Naive B cell (primary cell): ENCODE measurements around the gene PSME1. TPM values are rescaled to one million over a fixed set of nuclear protein-coding genes. Genes with fewer than 3 reads are reported as not detected.

Experiments
- ATAC-seq, 2 donors: fragments of 150-1000 bp; cut with Tn5 transposase; 2 replicates each; pipeline ENCODE4 v1.10.0; 2021; ENCODE audit warnings: low read depth in 2 of 2, mild to moderate bottlenecking in 2 of 2, moderate library complexity in 2 of 2
- DNase-seq: peaks from one replicate; pipeline ENCODE4 v3.0.0; 2022
- H3K27ac Mint-ChIP-seq, 6 donors: one replicate each; pipeline ENCODE4 v1.8.0; 2020 to 2022; ENCODE audit warnings: mild to moderate bottlenecking in 6 of 6, mixed read lengths in 6 of 6, moderate library complexity in 5 of 6, inconsistent platforms in 2 of 6
- H3K27me3 Mint-ChIP-seq, 3 donors: one replicate each; pipeline ENCODE4 v1.8.0; 2021 to 2022; ENCODE audit warnings: mixed read lengths in 3 of 3, mild to moderate bottlenecking in 1 of 3
- H3K36me3 Mint-ChIP-seq, 2 donors: one replicate each; pipeline ENCODE4 v1.8.0; 2020 to 2022; ENCODE audit warnings: mixed read lengths in 2 of 2, inconsistent platforms in 1 of 2, mild to moderate bottlenecking in 1 of 2
- H3K4me1 Mint-ChIP-seq, 3 donors: one replicate each; pipeline ENCODE4 v1.8.0; 2020 to 2022; ENCODE audit warnings: mixed read lengths in 3 of 3, inconsistent platforms in 1 of 3, mild to moderate bottlenecking in 1 of 3, moderate library complexity in 1 of 3
- H3K4me3 Mint-ChIP-seq, 8 donors: one replicate each; pipeline ENCODE4 v1.8.0; 2020 to 2022; ENCODE audit warnings: mild to moderate bottlenecking in 8 of 8, mixed read lengths in 8 of 8, moderate library complexity in 8 of 8, inconsistent platforms in 2 of 8
- H3K9me3 Mint-ChIP-seq, 7 donors: one replicate each; pipeline ENCODE4 v1.8.0; 2020 to 2022; ENCODE audit warnings: mixed read lengths in 7 of 7, mild to moderate bottlenecking in 5 of 7, inconsistent platforms in 2 of 7, moderate library complexity in 1 of 7
- polyA plus RNA-seq, 6 donors: library from polyadenylated mRNA; unstranded; fragments of 300-500 nt; fragmentation: Illumina TruSeq; gene quantifications; one replicate each; pipeline ENCODE4 v1.2.3, GENCODE V29; 2021; ENCODE audit warnings: low read depth in 6 of 6

Gene PSME1
- polyA plus RNA-seq, 6 donors from 2014 or later, result 704 to 932 (median 769) TPM

GRCh38 chr14:24126939-24127338 is 9.1 kb upstream of the PSME1 start:
- no peaks in the 10 kb centered on the region for H3K27me3 Mint-ChIP-seq
- H3K9me3 Mint-ChIP-seq, result no peaks in the 10 kb centered on the region
- no peak overlapping the region for H3K4me3 Mint-ChIP-seq
- H3K4me1 Mint-ChIP-seq, result peaks cover 30 to 51% (median 31%) of the 10 kb centered on the region in 3 donors
- ATAC-seq (no peak), DNase-seq (no peak)
- H3K27ac Mint-ChIP-seq, result no peak overlapping the region
- H3K36me3 Mint-ChIP-seq, result peaks cover 4 to 6% of the 10 kb centered on the region in 2 donors

DNA sequence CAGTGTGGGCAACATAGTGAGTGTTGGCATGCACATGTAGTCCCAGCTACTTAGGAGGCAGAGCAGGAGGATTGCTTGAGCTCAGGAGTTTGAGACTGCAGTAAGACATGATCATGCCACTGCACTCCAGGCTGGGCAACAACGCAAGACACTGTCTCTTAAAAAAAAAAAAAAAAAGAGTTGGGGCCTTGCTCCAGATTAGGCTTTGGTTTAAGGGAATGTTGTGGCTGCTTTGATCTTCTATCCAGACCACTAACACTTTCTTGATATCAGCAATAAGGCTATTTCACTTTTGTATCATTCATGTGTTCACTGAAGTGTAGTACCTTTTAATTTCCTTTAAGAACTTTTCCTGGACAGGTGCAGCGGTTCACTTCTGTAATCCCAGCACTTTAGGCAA is 8.3 kb upstream of the PSME1 start:
- Mint-ChIP-seq H3K9me3 (no peaks in the 10 kb centered on the region), H3K4me1 (peaks cover 31 to 49% (median 34%) of the 10 kb centered on the region in 3 donors), H3K4me3 (peak overlapping the region in 2 of 8 donors; percentile 8 to 36), H3K27ac (peak overlapping the region in 3 of 6 donors; percentile 52 to 66 (median 57)), H3K27me3 (no peaks in the 10 kb centered on the region), H3K36me3 (peaks cover 3 to 4% of the 10 kb centered on the region in 2 donors)
- no peak for DNase-seq
- ATAC-seq, result no peak

DNA sequence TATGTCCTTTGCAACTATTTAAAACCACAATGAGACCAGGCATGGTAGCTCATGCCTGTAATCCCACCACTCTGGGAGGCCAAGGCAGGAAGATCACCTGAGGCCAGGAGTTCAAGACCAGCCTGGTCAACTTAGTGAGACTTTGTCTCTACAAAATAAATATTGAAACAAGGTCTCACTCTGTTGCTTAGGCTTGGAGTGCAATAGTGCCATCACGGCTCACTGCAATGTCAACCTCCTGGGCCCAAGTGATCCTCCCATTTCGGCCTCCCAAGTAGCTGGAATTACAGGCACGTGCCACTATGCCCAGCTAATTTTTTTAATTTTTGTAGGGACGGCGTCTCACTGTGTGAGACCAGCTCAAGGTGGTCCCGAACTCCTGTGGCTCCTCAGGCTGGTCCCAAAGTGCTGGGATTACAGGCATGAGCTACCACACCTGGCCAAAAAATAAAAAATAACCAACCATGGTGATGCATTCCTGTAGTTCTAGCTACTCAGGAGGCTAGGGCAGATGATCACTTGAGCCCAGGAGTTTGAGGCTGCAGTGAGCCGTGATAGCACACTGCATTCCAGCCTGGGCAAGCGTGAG is 6.5 kb upstream of the PSME1 start:
- no peak for ATAC-seq
- no peaks in the 10 kb centered on the region for H3K36me3 Mint-ChIP-seq
- H3K4me3 Mint-ChIP-seq, result no peak overlapping the region
- peaks cover 15 to 35% (median 22%) of the 10 kb centered on the region in 3 donors for H3K4me1 Mint-ChIP-seq
- H3K9me3 Mint-ChIP-seq, result no peaks in the 10 kb centered on the region
- DNase-seq, result no peak
- H3K27ac Mint-ChIP-seq, result no peak overlapping the region
- no peaks in the 10 kb centered on the region for H3K27me3 Mint-ChIP-seq

GRCh38 chr14:24130380-24130716 is 5.6 kb upstream of the PSME1 start, which contains the start of gene FITM1:
Gene FITM1, plus strand, starts transcription at chr14:24130659. Its CDS starts 905 bp downstream, at chr14:24131564.
- ATAC-seq (no peak), DNase-seq (no peak)
- Mint-ChIP-seq H3K4me3 (peak within 1 kb of the TSS in 1 of 8 donors; percentile 15), H3K36me3 (no peaks in the 10 kb centered on the region), H3K4me1 (peaks cover 20 to 34% (median 26%) of the 10 kb centered on the region in 3 donors), H3K27me3 (no peaks in the 10 kb centered on the region), H3K9me3 (no peaks in the 10 kb centered on the region), H3K27ac (peak within 1 kb of the TSS in 1 of 6 donors; percentile 78)

- no peaks in the 10 kb centered on the region for H3K9me3 Mint-ChIP-seq
- DNase-seq (no peak), ATAC-seq (no peak)
- no peaks in the 10 kb centered on the region for H3K36me3 Mint-ChIP-seq
- peak overlapping the region in 1 of 8 donors; percentile 15 for H3K4me3 Mint-ChIP-seq
- peak overlapping the region in 1 of 6 donors; percentile 54 for H3K27ac Mint-ChIP-seq
- peaks cover 24 to 36% (median 29%) of the 10 kb centered on the region in 3 donors for H3K4me1 Mint-ChIP-seq
- no peaks in the 10 kb centered on the region for H3K27me3 Mint-ChIP-seq
These were observed 5.1 kb upstream of the PSME1 start for GRCh38 chr14:24130717-24131548.

DNA sequence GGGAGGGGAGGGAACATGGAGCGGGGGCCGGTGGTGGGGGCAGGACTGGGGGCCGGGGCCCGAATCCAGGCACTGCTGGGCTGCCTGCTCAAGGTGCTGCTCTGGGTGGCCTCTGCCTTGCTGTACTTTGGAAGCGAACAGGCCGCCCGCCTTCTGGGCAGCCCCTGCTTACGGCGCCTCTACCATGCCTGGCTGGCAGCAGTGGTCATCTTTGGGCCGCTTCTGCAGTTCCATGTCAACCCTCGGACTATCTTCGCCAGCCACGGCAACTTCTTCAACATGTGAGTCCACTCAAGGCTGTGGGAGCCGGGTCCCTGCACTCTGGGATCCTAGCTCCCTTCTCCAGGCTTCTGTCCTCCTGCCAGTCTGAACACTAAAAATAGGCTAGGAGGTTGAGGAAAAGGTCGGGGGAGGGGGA is 4.4 kb upstream of the PSME1 start:
- no peaks in the 10 kb centered on the region for H3K9me3 Mint-ChIP-seq
- no peak for DNase-seq
- ATAC-seq, result no peak
- no peak overlapping the region for H3K4me3 Mint-ChIP-seq
- H3K27me3 Mint-ChIP-seq, result no peaks in the 10 kb centered on the region
- peaks cover 26 to 36% (median 30%) of the 10 kb centered on the region in 3 donors for H3K4me1 Mint-ChIP-seq
- H3K27ac Mint-ChIP-seq, result no peak overlapping the region
- no peaks in the 10 kb centered on the region for H3K36me3 Mint-ChIP-seq

GRCh38 chr14:24132061-24132685 is 3.8 kb upstream of the PSME1 start:
- peak overlapping the region in 1 of 8 donors; percentile 29 for H3K4me3 Mint-ChIP-seq
- H3K4me1 Mint-ChIP-seq, result peaks cover 32 to 42% (median 37%) of the 10 kb centered on the region in 3 donors
- ATAC-seq, result no peak
- H3K36me3 Mint-ChIP-seq, result peaks cover 0 to 2% of the 10 kb centered on the region in 2 donors
- H3K27me3 Mint-ChIP-seq, result no peaks in the 10 kb centered on the region
- H3K9me3 Mint-ChIP-seq, result no peaks in the 10 kb centered on the region
- DNase-seq, result no peak
- peak overlapping the region in 2 of 6 donors; percentile 53 to 54 for H3K27ac Mint-ChIP-seq

GRCh38 chr14:24132976-24133375 is 3.0 kb upstream of the PSME1 start:
- no peak for ATAC-seq
- Mint-ChIP-seq H3K9me3 (no peaks in the 10 kb centered on the region), H3K36me3 (peaks cover 0 to 4% of the 10 kb centered on the region in 2 donors), H3K27me3 (no peaks in the 10 kb centered on the region), H3K4me1 (peaks cover 31 to 40% (median 32%) of the 10 kb centered on the region in 3 donors), H3K4me3 (no peak overlapping the region), H3K27ac (peak overlapping the region in 3 of 6 donors; percentile 9 to 54 (median 53))
- DNase-seq, result no peak

DNA sequence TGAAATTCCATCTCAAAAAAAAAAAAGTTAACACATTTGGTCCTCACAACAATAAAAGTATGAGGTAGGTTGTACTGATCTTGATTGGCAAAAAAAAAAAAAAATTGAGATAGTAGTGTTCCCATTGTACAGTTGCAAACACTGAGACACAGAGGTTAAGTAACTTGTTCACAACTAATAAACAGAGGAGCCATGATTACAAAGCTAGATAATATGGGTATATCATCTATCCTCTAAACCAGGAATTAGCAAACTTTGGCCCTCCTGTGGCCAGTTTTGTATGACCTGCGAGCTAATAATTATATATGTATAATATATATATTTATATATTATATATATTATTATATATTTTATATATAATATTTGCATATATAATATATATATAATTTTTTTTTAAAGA is 2.3 kb upstream of the PSME1 start:
- H3K9me3 Mint-ChIP-seq, result no peaks in the 10 kb centered on the region
- no peaks in the 10 kb centered on the region for H3K27me3 Mint-ChIP-seq
- ATAC-seq (no peak), DNase-seq (no peak)
- H3K36me3 Mint-ChIP-seq, result peaks cover 0 to 4% of the 10 kb centered on the region in 2 donors
- peaks cover 30 to 45% (median 34%) of the 10 kb centered on the region in 3 donors for H3K4me1 Mint-ChIP-seq
- no peak overlapping the region for H3K4me3 Mint-ChIP-seq
- no peak overlapping the region for H3K27ac Mint-ChIP-seq

DNA sequence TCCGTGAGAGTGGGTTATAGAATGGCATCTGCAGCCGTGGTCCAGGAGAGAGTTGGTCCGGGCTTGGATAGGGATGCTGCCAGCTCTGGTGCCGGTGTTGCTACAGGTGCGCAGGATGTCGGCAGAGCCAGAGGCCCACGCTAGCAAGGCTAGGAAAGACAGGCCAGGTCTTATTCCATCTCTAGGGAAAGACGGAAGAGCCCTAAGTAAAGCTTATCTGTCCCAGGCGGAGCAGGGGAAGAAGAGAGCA is 485 bp upstream of the PSME1 start:
- Mint-ChIP-seq H3K36me3 (peaks cover 0 to 9% of the 10 kb centered on the region in 2 donors), H3K4me1 (peaks cover 42 to 59% (median 47%) of the 10 kb centered on the region in 3 donors), H3K27ac (peak overlapping the region; percentile 93 to 98 (median 96)), H3K4me3 (peak overlapping the region; percentile 87 to 99 (median 94)), H3K27me3 (no peaks in the 10 kb centered on the region), H3K9me3 (no peaks in the 10 kb centered on the region)
- DNase-seq (no peak), ATAC-seq (no peak)

GRCh38 chr14:24136684-24137528 is 912 bp downstream of the PSME1 start:
- peaks cover 44 to 63% (median 54%) of the 10 kb centered on the region in 3 donors for H3K4me1 Mint-ChIP-seq
- H3K27me3 Mint-ChIP-seq, result no peaks in the 10 kb centered on the region
- peak overlapping the region; percentile 96 to 98 (median 98) for H3K27ac Mint-ChIP-seq
- ATAC-seq, result no peak
- H3K9me3 Mint-ChIP-seq, result no peaks in the 10 kb centered on the region
- no peak for DNase-seq
- peaks cover 0 to 9% of the 10 kb centered on the region in 2 donors for H3K36me3 Mint-ChIP-seq
- H3K4me3 Mint-ChIP-seq, result peak overlapping the region; percentile 87 to 99 (median 92)

GRCh38 chr14:24137529-24138395 is 1.8 kb downstream of the PSME1 start:
- H3K4me1 Mint-ChIP-seq, result peaks cover 40 to 64% (median 52%) of the 10 kb centered on the region in 3 donors
- peak overlapping the region; percentile 80 to 99 (median 91) for H3K4me3 Mint-ChIP-seq
- ATAC-seq (no peak), DNase-seq (no peak)
- peaks cover 0 to 9% of the 10 kb centered on the region in 2 donors for H3K36me3 Mint-ChIP-seq
- no peaks in the 10 kb centered on the region for H3K9me3 Mint-ChIP-seq
- H3K27me3 Mint-ChIP-seq, result no peaks in the 10 kb centered on the region
- peak overlapping the region in 4 of 6 donors; percentile 77 to 98 (median 98) for H3K27ac Mint-ChIP-seq
